DMS79 (cell line): ENCODE measurements around the gene DNAH12.

ENCODE experiments used
- DNase-seq: peaks from one replicate; lab custom pipeline; 2025; lab: John Stamatoyannopoulos, UW

DNAH12 gene

GRCh38 chr3:57544181-57545125, at the start of gene DNAH12:
Gene DNAH12 (minus strand): TSS chr3:57544344. CDS start chr3:57542870, 1,474 bp downstream.
- peak; percentile 62 for DNase-seq

- no peak for DNase-seq
These were observed 48.2 kb upstream of the DNAH12 start for GRCh38 chr3:57592306-57592705.

GRCh38 chr3:57587905-57588304, 43.8 kb upstream of the DNAH12 start:
- DNase-seq, result no peak

- DNase-seq, result no peak
These were observed 42.6 kb upstream of the DNAH12 start for GRCh38 chr3:57586778-57587177.

GRCh38 chr3:57583544-57583943, 39.4 kb upstream of the DNAH12 start:
- DNase-seq, result no peak

GRCh38 chr3:57582474-57583168, 38.5 kb upstream of the DNAH12 start:
- no peak for DNase-seq

GRCh38 chr3:57577801-57578200, 33.7 kb upstream of the DNAH12 start:
- DNase-seq, result no peak

GRCh38 chr3:57575966-57576626, 32.0 kb upstream of the DNAH12 start:
- no peak for DNase-seq

GRCh38 chr3:57572096-57572495, 28.0 kb upstream of the DNAH12 start:
- no peak for DNase-seq

GRCh38 chr3:57570878-57571277, 26.7 kb upstream of the DNAH12 start:
- no peak for DNase-seq

- no peak for DNase-seq
These were observed 25.8 kb upstream of the DNAH12 start for GRCh38 chr3:57569859-57570450.

GRCh38 chr3:57559526-57559925, 15.4 kb upstream of the DNAH12 start:
- no peak for DNase-seq

- no peak for DNase-seq
These were observed 13.0 kb upstream of the DNAH12 start for GRCh38 chr3:57557085-57557537.

GRCh38 chr3:57556459-57557084, 12.4 kb upstream of the DNAH12 start:
- no peak for DNase-seq

- DNase-seq, result peak; percentile 51
These were observed 11.8 kb upstream of the DNAH12 start, which contains the start of gene PDE12 for GRCh38 chr3:57555738-57556458. Gene PDE12 (plus strand): TSS chr3:57556274. CDS start chr3:57556380, 106 bp downstream.

GRCh38 chr3:57555306-57555705, 11.2 kb upstream of the DNAH12 start:
- no peak for DNase-seq

- DNase-seq, result no peak
These were observed 2.5 kb upstream of the DNAH12 start for GRCh38 chr3:57546616-57547015.

- DNase-seq, result no peak
These were observed 1.6 kb upstream of the DNAH12 start for GRCh38 chr3:57545636-57546268.

- no peak for DNase-seq
These were observed 5.7 kb downstream of the DNAH12 start for GRCh38 chr3:57538465-57538864.

- DNase-seq, result no peak
These were observed 14.0 kb downstream of the DNAH12 start for GRCh38 chr3:57530071-57530608.
